GM18907 (cell line): ENCODE results near the gene FKBP5.
"Not testable (repeated sequence)": the region's sequence is repeated elsewhere in the genome, so short reads cannot be mapped to it uniquely, and the experiment has no call there.

Experiments
- ATAC-seq: cut with Tn5 transposase; IDR thresholded peaks from one replicate; pipeline ENCODE4 v1.9.1; 2021; ENCODE audit warnings: mild to moderate bottlenecking, moderate library complexity; ENCODE audit not compliant: unreplicated experiment

FKBP5 gene

DNA sequence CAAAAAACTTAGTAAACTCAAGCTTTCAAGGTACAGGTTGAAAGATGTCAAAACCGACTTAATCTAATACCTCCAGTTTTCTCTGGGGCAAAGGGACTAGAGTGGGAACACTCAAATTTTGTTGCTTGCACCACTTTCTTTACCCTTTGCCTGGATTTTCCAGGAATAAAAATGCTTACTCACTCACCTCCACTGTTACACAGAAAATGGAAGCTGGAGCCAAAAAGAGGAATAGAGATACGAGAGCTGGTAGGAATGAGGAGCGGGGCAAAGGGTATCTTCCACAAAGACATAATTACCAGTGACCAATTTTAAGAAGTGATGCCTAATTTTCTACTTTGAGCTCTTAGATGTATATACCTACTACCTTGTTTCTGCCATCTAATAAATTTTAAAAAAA, 96.5 kb downstream of the FKBP5 start:
- ATAC-seq = no peak

DNA sequence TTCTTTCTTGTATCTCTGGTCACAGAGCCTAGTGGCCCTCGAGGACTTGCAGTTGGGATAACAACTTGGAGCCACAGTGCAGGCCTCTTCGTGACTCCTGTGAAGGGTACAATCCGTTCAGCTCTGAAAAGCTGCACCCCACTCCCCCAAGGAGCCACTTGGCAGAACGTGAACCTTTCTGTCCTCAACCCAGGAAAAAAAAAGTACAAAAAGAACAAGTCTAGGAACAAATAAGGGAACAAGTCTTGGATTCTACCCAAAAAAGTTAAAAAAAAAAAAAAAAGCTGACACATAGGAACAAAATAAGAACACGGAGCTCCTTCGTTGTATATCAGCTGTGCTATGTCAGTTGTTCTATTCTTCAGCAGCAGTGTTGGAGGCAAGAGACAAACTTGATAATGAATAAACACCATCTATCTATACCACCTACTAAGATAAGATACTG, 98.1 kb downstream of the FKBP5 start:
- no peak for ATAC-seq

GRCh38 chr6:35589904-35590303, 98.8 kb downstream of the FKBP5 start:
- no peak for ATAC-seq

GRCh38 chr6:35589201-35589739, 99.4 kb downstream of the FKBP5 start:
- no peak for ATAC-seq

- ATAC-seq = no peak
These were observed 101.5 kb downstream of the FKBP5 start for GRCh38 chr6:35587167-35587566.

DNA sequence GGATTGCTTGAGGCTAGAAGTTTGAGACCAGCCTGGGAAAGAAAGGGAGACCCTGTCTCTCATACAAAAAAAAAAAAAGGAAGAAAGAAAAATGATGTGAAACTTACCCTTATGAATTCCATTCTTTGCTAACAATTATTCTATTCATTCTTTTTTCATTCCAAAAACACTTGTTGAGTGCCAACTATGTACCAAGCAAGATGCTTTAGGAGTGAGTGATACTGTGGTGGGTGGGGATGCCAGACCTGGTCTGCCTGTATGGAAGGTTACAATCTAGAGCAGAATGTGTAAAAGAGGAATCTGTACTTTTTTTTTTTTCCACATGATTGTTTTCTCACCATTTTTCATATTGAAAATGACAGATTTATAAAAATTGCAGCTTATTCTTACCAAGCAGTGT, 102.2 kb downstream of the FKBP5 start:
- ATAC-seq = no peak

- no peak for ATAC-seq
These were observed 103.1 kb downstream of the FKBP5 start for GRCh38 chr6:35585658-35586057.

DNA sequence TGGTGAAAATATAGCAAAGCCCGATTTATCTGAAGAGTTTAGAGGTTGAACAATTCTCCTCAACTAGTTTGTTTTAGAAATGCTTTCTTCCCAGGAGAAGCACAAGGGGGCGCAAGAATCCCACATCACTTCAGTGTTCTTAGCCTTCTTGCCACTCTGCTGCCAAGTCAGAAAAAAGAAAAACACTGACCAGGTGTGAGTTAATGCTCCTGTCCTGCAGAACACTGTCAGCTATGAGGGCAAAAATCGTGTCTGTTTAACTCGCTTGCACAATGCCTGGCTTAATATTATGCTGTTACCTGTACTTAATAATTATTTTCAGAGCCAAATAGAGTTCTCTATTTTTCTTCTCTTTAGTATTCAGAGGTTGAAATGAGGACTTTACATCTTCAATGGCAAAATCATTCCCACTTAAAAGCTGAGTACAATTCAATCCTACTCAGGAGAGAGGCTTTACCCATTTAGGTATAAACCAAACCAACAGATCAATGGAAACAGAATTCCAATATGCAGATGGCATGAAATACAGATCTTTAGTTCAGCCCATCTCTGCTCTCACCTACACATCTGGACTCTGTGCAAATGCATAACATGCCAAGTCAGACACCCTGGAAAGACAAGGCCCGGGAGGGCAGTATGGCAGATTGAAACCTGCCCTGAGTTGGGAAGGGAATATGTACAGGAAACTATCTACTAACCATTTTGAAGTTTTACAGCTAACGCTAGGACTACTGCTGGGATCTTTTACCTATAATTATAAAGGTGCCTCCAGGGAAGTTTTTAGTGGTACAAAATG, 104.6 kb downstream of the FKBP5 start:
- ATAC-seq = no peak

DNA sequence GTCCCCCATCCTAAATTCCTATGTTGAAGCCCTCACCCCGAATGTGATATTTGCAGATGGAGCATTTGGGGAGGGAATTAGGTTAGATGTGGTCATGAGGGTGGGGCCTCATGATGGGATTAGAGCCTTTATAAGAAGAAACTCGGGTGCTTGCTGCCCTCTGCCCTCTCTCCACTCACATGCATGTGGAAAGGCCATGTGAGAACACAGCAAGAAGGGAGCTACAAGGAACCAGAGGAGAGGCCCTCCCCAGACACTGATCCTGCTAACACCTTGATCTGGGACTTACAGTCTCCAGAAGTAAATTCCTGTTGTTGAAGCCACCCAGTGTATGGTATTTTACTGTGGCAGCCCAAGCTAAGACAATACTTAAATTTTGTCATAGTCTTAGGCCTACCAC, 106.4 kb downstream of the FKBP5 start:
- ATAC-seq = no peak

GRCh38 chr6:35581633-35582032, 107.1 kb downstream of the FKBP5 start:
- ATAC-seq = no peak

DNA sequence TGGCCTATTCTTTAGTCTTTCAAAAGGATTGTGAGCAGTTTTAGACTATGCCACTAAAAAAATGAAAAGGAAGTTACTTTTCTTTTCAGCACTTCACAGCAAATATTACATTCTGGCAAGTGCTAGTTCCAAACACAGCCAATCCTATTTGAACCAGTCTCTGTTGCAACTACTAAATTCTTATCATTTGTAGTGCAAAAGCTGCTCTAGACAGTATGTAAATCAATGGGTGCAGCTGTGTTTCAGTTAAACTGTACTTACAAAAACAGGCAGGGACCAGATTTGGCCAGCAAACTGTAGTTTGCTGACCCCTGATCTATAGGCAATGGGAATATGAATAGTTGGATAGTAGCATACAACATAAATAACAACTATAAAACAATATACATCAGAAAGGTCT, 107.9 kb downstream of the FKBP5 start:
- ATAC-seq = no peak

GRCh38 chr6:35576682-35577081, 112.0 kb downstream of the FKBP5 start:
- no peak for ATAC-seq

DNA sequence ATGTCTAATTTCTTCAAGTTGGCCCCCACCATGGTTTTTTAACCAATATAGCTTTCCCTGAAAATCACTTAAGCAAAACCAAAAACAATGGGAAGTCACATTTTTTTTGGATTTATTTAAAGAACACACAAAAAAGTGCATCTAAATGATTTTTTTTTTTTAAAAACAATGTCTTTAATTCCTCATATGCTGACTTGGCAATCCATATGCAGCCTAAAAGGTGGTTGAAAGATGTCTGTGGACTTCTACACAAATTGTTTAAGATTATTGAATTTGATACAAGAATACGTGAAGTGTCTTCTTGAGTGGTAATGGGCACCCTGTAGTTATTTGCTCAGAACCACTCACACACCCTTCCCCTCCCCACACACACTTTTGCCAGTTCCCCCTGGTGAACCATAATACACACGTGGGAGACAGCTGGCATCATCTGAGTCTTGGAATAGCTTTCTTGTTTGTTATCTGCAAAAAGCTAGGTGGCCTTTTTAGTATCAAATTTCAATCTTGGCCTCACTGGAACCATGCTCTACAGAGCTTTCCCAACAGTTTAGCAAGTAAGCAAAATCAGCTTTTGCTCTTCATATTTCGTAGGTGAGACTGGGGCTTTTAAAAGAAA, 115.1 kb downstream of the FKBP5 start:
- ATAC-seq = no peak

DNA sequence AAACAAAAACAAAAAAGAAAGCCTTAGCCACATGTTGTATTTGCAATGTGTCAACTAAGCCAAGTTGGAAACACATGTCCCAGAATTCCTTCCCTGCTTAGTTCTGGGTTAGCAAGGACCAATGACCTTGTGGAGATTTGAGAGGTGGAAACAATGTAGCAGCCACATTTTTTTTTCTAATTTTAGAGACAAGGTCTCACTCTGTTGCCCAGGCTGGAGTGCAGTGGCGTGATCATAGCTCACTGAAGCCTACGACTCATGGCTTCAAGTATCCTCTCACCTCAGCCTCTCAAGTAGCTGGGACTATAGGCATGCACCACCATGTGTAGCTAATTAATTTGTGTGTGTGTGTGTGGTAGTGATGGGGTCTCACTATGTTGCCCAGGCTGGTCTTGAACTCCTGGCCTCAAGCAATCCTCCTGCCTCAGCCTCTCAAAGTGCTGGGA, 117.8 kb downstream of the FKBP5 start:
- ATAC-seq = not testable (repeated sequence)

GRCh38 chr6:35569011-35569461, 119.7 kb downstream of the FKBP5 start:
- ATAC-seq = no peak

DNA sequence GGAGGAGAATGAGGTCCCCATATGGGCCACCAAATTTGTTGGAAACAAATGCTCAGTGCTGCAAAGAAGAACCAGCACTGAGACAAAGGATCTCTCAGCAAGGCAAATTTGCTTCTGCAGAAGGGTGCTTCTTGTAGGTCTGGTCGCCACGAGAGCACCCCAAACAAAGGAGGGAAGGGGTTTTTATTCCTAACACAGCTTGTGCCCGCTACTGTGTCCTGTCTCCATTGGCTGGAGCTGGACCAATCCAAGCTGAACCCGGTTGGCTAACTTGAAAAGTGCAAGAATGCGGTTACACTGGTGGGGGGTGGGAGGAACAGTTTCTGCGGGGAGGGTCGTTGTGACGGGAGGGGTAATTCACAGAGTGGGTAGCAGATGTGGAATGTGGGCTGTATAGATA, 121.9 kb downstream of the FKBP5 start:
- no peak for ATAC-seq

DNA sequence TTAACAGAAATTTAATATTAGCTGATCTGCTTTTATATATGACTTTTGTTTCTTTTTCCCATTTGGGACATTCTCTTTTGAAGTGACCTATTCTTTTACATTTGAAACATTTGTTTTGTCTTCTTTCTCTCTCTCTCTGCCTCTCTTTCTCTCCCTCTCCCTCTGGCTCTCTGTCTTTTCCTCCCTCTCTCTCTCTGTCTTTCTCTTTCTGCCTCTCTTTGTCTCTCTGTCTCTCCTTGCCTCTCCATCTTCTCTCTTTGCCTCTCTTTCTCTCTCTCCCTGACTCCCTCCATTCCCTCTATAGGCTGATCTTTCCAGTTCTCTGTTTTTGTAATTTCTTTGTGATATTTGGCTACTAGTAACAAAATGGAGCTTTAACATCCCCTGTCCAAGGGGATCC, 124.0 kb downstream of the FKBP5 start:
- no peak for ATAC-seq

DNA sequence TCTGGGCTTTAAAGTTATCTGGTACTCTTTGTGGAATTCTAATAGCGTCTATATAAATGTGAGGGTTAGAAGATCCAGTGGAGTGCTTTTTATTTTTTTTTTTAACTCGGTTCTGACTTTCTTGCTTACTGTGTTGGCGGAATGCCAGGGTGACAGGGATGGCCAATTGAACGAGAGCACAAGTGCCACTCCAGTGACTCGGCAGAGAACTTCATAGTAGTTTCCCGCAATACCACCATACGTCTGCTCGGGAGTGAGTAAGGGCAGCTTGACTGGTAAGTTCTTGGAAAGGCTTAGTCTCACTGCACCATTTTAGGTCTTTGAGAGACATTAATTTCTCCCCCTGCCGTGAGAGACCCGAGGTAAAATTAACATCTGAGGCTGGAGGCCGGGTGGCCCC, 126.7 kb downstream of the FKBP5 start:
- no peak for ATAC-seq

DNA sequence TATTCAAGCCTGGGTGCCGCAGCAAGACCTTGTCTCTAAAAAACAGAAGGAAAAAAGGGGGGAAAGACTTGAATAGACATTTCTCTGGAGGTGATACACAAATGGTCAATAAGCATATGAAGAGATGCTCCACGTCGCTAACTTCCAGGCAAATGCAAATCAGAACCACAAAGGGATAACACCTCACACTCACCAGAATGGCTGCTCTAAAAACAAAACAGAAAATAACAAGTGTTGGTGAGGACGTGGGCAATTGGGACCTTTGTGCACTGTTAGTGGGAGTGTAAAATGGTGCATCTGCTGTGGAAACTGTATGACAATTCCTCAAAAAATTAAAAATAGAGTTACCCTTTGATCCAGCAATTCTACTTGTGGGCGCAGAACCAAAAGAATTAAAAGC, 127.6 kb downstream of the FKBP5 start:
- ATAC-seq = no peak

DNA sequence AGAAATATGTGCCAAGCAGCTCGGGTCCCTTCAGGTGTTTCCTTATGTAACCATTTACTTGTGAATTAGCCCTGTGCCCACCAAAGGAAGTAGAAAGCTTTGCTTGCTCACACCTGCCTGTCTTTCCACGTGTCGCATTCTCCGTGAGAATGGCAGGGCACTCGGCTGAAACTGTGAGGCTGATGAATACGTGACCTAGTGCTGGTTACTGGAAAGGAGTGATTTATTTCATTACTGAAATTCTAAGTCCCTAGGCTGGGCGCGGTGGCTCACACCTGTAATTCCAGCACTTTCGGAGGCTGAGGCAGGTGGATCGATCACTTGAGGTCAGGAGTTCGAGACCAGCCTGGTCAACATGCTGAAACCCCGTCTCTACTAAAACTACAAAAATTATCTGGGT, 130.1 kb downstream of the FKBP5 start:
- ATAC-seq = no peak

DNA sequence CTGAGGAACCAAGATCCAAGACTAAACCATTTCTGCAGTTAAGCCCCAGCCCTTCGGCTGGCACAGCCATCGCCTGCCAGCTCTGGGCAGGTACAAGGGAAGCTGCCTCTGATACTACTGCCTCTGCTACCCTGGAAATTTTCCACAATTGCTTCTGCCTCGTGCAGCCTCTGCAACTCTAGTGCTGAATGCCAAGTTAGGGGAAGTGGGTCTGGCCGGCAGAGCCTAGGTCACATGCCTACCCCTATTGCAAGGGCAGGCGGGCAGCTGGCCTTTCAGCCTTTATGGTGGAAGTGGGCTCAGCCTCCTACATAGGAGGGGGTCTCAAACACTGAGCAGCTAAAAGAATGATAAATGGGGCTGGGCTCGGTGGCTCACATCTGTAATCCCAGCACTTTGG, 131.5 kb downstream of the FKBP5 start:
- no peak for ATAC-seq

- no peak for ATAC-seq
These were observed 133.9 kb downstream of the FKBP5 start for GRCh38 chr6:35554811-35555210.
